Chondrocyte (in vitro differentiated cells): ENCODE results near the gene GALNT14. TPM values are rescaled to one million over a fixed set of nuclear protein-coding genes. Genes with fewer than 3 reads are reported as not detected.

ENCODE experiments used
- DNase-seq: peaks from one replicate; pipeline ENCODE4 v3.0.0; 2021; ENCODE audit warnings: mixed read lengths, low spot score
- H3K27ac Mint-ChIP-seq: one replicate; pipeline ENCODE4 v1.8.0; 2021; ENCODE audit warnings: mild to moderate bottlenecking, moderate library complexity, mixed read lengths; ENCODE audit not compliant: unreplicated experiment
- H3K27me3 Mint-ChIP-seq: 2 replicates; pipeline ENCODE4 v1.8.0; 2021; ENCODE audit warnings: low read depth, mixed read lengths
- H3K36me3 Mint-ChIP-seq: 2 replicates; pipeline ENCODE4 v1.8.0; 2021; ENCODE audit warnings: low read depth, mixed read lengths
- H3K4me1 Mint-ChIP-seq: 2 replicates; pipeline ENCODE4 v1.8.0; 2021; ENCODE audit warnings: low read depth, mild to moderate bottlenecking, mixed read lengths
- H3K4me3 Mint-ChIP-seq: one replicate; pipeline ENCODE4 v1.8.0; 2021; ENCODE audit warnings: mild to moderate bottlenecking, moderate library complexity, mixed read lengths; ENCODE audit not compliant: unreplicated experiment
- H3K9me3 Mint-ChIP-seq: 2 replicates; pipeline ENCODE4 v1.8.0; 2021; ENCODE audit warnings: low read depth, mixed read lengths
- total RNA-seq: library from RNA; stranded (reverse); gene quantifications from 3 replicates; pipeline ENCODE4 v1.2.1, GENCODE V29; 2021
- TF ChIP-seq, protein P1 (sequence below): fragments of 200-600 bp; sonication (generic); IDR thresholded peaks from 2 replicates; pipeline ENCODE4 v1.5.0; 2021; ENCODE audit warnings: antibody characterized with exemption, mild to moderate bottlenecking, moderate library complexity

GALNT14 gene
- total RNA-seq, 1 donor from 2014 or later, result 17.8 TPM

DNA sequence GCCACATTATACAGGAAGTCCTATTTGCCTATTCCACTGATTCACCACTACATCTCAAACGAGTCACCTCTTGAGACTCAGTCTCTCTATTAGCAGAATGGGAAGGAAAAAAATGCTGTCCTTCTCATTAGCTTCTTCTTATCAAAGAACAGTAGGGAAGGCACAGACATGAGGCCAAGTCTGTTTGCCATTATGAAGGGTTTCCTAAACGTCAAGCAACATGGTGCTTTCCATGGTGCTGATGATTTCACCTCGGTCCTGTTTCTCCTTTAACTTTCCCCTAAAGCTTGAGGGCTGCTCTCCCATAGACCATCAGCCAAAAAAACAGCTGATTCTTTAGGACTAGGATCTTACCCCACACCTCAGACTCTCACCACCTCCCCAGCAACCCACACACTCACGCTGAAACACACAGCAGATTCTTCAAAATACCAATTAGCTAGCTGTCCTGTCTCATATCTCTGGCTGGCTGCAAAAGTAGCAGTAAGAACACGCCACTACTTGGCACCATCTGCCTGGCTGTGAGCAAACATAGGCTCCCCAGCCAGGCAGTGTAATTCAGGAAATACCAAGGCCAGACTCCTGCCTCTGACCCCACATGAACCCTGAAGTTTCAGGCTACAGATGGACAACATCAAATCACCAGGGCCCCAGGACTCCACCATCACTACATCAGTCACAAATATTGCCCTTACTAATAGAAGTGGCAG lies 30.5 kb downstream of the GALNT14 start:
- Mint-ChIP-seq H3K27me3 (peaks cover 35% of the 10 kb centered on the region), H3K4me3 (no peak overlapping the region), H3K9me3 (peaks cover 3% of the 10 kb centered on the region), H3K27ac (no peak overlapping the region), H3K4me1 (no peaks in the 10 kb centered on the region), H3K36me3 (no peaks in the 10 kb centered on the region)
- DNase-seq, result no peak
- TF ChIP-seq, protein P1, sequence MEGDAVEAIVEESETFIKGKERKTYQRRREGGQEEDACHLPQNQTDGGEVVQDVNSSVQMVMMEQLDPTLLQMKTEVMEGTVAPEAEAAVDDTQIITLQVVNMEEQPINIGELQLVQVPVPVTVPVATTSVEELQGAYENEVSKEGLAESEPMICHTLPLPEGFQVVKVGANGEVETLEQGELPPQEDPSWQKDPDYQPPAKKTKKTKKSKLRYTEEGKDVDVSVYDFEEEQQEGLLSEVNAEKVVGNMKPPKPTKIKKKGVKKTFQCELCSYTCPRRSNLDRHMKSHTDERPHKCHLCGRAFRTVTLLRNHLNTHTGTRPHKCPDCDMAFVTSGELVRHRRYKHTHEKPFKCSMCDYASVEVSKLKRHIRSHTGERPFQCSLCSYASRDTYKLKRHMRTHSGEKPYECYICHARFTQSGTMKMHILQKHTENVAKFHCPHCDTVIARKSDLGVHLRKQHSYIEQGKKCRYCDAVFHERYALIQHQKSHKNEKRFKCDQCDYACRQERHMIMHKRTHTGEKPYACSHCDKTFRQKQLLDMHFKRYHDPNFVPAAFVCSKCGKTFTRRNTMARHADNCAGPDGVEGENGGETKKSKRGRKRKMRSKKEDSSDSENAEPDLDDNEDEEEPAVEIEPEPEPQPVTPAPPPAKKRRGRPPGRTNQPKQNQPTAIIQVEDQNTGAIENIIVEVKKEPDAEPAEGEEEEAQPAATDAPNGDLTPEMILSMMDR, result no peak

DNA sequence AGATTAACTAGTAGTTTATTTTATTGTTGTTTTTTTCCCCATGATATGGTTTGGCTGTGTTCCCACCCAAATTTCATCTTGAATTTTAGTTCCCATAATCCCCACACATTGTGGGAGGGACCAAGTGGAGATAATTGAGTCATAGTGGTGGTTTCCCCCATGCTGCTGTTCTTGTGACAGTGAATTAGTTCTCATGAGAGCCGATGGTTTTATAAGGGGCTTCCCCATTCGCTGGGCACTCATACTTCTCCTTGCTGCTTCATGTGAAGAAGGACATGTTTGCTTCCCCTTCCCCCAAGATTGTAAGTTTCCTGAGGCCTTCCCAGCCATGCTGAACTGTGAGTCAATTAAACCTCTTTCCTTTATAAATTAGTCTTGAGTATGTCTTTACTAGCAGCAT lies 36.5 kb downstream of the GALNT14 start:
- no peaks in the 10 kb centered on the region for H3K4me1 Mint-ChIP-seq
- no peak overlapping the region for H3K27ac Mint-ChIP-seq
- H3K9me3 Mint-ChIP-seq, result peaks cover 3% of the 10 kb centered on the region
- H3K36me3 Mint-ChIP-seq, result no peaks in the 10 kb centered on the region
- DNase-seq, result no peak
- peaks cover 28% of the 10 kb centered on the region for H3K27me3 Mint-ChIP-seq
- TF ChIP-seq, protein P1, result no peak
- H3K4me3 Mint-ChIP-seq, result no peak overlapping the region

DNA sequence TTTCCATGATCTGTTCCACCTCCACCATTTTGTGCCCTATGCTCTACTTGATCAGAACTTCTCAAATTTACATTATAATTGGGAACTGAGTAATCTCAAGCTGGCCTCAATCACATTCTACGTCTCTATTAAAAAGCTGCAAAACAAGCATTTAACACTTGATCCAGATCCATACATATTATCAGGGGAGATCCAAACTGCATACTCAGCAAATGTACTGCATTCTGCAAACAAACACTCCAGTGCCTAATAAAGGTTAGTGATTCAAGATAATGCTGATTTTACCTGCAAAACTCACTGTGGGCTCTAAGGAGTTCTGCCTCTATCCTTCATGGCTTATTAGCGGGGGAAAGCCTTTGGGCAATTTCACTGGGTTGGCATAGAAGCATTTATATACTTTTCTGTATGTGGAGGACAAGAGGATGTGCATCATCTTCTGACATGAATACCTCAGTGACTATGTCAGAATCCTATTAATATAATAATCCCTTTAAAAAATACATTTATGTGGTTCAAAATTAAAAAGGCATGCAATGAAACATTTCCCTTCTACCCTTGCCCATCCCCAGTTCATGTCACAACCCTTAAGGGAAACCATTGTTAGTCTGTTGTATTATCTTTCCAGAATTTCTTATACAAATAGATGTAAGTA lies 40.2 kb downstream of the GALNT14 start:
- peaks cover 12% of the 10 kb centered on the region for H3K27me3 Mint-ChIP-seq

DNA sequence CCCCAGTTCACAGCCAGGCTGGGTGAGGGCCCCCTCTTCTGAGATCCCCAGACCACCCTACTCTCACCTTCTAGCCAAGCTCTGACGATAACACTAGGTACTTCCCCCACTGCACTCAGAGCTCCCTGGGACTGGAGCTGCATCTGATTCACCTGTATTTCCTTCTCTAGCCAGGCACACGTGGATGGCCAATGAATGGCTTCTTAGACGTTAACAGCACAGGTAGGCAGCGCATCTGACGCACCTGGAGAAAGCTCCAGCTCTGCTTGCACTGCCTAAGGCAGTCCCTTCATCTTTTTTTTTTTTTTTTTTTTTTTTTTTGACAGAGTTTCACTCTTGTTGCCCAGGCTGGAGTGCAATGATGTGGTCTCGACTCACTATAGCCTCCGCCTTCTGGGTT lies 48.1 kb downstream of the GALNT14 start:
- peaks cover 4% of the 10 kb centered on the region for H3K4me1 Mint-ChIP-seq
- no peak overlapping the region for H3K27ac Mint-ChIP-seq
- H3K4me3 Mint-ChIP-seq, result no peak overlapping the region
- H3K27me3 Mint-ChIP-seq, result peaks cover 13% of the 10 kb centered on the region
- no peaks in the 10 kb centered on the region for H3K9me3 Mint-ChIP-seq
- H3K36me3 Mint-ChIP-seq, result no peaks in the 10 kb centered on the region
- TF ChIP-seq, protein P1, result no peak
- DNase-seq, result no peak

More for the DNA sequence above, 40.2 kb downstream of the GALNT14 start:
- Mint-ChIP-seq H3K4me1 (no peaks in the 10 kb centered on the region), H3K27ac (no peak overlapping the region), H3K9me3 (no peaks in the 10 kb centered on the region), H3K36me3 (no peaks in the 10 kb centered on the region), H3K4me3 (no peak overlapping the region)
- TF ChIP-seq, protein P1, result no peak
- DNase-seq, result no peak

DNA sequence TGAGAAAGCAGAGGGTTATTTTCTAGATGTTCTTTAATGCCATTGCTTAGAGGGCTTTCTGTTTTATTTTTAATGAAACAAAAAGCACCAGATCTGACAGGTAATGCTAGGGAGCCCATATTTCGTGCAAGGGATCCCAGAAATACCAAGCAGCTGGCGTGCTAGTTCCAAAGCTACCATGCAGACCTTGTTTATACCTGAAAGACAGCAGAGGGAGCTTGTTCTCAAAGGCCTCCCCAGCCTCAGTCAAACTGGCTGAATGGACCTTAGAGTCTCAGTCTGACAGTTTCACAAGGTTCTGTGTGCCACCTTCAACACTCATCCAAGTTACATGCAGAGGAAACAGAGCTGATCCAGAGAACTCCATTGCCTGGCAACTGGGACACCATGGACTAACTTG lies 48.6 kb downstream of the GALNT14 start:
- DNase-seq, result no peak
- no peak overlapping the region for H3K27ac Mint-ChIP-seq
- peaks cover 13% of the 10 kb centered on the region for H3K27me3 Mint-ChIP-seq
- H3K4me1 Mint-ChIP-seq, result peaks cover 4% of the 10 kb centered on the region
- no peak overlapping the region for H3K4me3 Mint-ChIP-seq
- H3K9me3 Mint-ChIP-seq, result no peaks in the 10 kb centered on the region
- TF ChIP-seq, protein P1, result no peak
- no peaks in the 10 kb centered on the region for H3K36me3 Mint-ChIP-seq
